Fibroblast of upper back skin (primary cell): ENCODE results near the gene KLK6.
"Not testable (repeated sequence)": the region's sequence is repeated elsewhere in the genome, so short reads cannot be mapped to it uniquely, and the experiment has no call there.

Source experiments
- DNase-seq: peaks from one replicate; pipeline ENCODE4 v3.0.0-alpha.2; 2013

The KLK6 gene

DNA sequence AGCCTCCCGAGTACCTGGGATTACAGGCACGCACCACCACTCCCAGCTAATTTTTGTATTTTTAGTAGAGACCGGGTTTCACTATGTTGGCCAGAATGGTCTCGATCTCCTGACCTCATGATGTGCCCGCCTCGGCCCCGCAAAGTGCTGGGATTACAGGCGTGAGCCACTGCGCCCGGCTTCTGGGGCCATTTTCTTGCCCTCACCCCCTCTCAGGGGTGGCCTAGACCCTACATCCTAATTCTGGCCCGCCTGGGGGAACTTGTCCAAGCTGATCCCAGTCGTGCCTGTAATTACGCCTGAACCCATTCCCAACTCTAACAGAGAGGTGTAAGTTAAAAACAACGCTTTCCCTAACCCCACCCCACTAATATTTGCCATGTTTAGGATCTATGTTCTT lies 15.0 kb upstream of the KLK6 start:
- DNase-seq, result not testable (repeated sequence)

DNA sequence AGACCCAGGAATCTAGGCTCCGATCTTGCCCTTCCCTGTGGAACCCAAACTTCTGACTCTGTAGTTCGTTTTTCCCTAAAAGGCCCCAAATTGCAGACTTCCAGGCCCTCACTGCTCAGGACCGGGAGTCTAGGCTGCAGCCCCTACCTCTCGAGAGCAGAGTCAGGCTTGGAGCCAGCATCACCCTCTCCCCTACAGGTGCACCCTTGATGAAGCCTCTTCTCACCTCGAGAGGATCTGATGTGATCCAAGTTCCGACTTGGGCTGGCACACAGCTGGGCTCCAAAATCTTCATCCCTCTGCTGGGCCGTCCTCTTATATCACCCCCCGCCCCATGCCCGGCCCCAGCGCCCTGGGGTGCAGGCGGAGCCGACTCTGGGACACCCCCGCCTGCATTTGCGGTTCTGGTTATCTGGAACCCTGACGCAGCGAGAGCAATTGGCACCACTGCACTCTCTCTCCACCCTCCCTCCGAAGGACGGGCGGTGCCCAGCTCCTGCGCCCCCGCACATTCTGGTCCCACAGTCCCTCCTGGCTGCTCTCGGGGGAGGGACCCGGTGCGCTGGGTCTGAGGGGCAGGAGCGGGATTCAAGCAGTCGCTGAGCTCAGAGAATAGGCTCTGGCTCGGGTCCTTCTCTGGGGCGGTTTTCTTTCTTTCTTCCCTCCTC lies 14.4 kb upstream of the KLK6 start, which contains the start of gene KLK7:
TSS of gene KLK7 (minus strand) at position 293 of the 668 bp plus-strand sequence. CDS start 1,518 bp downstream, outside the sequence.
- no peak for DNase-seq

- no peak for DNase-seq
Observed at GRCh38 chr19:50982186-50982585, 12.8 kb upstream of the KLK6 start.

GRCh38 chr19:50981587-50982146 lies 12.3 kb upstream of the KLK6 start:
- no peak for DNase-seq

GRCh38 chr19:50980208-50980607 lies 10.8 kb upstream of the KLK6 start:
- no peak for DNase-seq

- DNase-seq, result no peak
Observed at GRCh38 chr19:50979758-50980157, 10.4 kb upstream of the KLK6 start.

DNA sequence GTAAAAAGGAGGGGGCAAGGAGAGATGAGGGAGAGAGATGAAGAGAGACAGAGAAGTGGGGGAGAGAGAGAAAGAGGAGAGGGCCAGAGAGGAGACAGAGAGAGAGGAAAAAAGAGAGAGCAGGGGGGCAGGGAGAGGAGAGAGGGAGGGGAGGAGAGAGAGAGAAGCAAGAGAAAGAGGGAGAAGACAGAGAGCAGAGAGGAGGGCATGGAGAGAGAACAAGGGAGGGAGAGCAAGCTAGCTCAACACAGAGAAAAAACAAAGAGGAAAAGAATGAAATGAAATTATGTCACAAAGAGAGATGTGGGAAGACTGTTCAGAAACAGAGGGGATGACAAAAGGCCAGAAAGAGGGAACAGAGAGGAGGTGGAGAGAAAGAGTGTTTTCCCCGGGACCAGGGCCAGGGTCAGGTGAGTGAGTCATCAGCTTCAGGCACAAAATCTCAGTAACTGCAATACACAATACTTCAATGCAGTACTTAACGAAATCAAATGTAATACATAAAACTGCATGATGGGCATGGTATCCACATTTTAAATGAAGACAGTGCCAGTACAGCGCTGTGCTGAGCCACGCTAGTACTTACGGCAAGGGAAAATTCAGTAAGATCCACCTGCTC lies 9.5 kb upstream of the KLK6 start:
- DNase-seq, result no peak

DNA sequence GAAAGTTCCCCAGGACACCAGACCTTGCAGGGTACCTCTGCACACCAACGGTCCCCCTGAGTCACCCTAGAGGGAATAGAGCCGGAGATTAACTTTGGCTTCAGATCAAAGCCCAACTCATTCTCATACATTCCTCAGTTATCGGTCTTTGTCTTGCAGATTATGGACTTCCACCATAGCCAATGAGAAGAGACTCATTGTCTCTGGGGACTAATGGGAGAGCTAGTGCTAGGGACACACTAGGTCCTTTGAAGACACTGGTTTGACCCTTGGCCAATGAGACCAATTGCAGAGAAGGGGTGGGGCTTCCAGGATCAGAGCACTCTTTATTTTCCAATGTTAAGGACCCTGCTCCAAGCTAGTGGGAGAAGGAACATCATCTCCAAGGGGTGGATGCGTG lies 8.2 kb upstream of the KLK6 start:
- DNase-seq, result no peak

GRCh38 chr19:50975766-50976165 lies 6.4 kb upstream of the KLK6 start:
- DNase-seq, result no peak

- DNase-seq, result no peak
Observed at GRCh38 chr19:50974702-50975556, 5.5 kb upstream of the KLK6 start.

DNA sequence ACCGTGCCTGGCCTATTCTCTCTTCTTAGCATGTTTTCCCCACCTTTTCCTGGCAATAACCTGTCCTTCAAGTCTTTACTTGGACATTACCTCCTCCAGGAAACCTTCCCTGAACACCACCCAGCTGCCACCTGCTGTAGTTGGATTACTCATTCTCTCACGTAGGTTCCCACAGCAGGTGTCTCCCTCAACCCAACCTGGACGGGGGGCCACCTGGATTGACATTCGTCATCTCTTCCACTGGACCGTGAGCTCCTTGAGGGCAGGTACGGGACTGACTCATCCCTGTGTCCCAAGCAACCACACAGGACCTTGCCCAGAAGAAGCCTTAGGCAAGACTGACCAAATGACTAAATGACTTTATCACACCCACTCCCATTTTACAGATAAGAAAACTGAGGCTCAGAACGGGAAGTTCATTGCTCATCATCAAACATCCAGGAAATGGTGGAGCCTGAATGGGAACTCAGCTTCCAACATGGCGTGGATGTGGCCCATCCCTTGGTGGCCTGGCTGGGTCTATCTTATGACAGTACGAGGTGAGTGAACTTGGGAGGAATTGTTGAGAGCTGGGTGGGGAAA lies 3.5 kb upstream of the KLK6 start:
- no peak for DNase-seq

- not testable (repeated sequence) for DNase-seq
Observed at GRCh38 chr19:50969810-50970209, 419 bp upstream of the KLK6 start.

DNA sequence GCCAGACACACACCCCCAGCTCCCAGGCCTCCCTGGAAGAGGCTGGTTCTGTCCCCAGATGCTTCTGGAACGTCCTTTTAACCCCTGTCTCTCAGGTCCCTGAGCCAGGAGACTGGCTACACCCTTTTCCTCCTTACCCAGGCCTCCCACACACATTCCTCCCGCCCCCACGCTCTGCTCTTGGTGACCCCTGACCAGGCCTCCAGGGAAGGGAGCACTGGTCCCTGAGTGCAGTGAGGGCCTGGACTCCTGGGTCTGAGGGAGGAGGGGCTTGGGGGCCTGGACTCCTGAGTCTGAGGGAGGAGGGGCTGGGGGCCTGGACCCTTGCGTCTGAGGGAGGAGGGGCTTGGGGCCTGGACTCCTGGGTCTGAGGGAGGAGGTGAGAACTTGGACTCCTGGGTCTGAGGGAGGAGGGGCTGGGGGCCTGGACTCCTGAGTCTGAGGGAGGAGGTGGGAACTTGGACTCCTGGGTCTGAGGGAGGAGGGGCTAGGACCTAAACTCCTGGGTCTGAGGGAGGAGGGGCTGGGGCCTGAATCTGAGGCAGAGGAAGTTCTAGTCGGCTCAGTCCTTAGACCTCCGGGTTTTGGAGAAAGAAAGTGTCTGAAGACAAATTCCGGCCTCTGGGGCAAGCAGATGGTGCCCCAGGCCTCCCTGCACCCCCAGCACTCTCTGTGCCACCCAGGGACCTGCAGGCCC lies 527 bp downstream of the KLK6 start:
- no peak for DNase-seq

GRCh38 chr19:50967929-50968715 lies 1.3 kb downstream of the KLK6 start:
- no peak for DNase-seq

- DNase-seq, result no peak
Observed at GRCh38 chr19:50964266-50964665, 5.1 kb downstream of the KLK6 start.

DNA sequence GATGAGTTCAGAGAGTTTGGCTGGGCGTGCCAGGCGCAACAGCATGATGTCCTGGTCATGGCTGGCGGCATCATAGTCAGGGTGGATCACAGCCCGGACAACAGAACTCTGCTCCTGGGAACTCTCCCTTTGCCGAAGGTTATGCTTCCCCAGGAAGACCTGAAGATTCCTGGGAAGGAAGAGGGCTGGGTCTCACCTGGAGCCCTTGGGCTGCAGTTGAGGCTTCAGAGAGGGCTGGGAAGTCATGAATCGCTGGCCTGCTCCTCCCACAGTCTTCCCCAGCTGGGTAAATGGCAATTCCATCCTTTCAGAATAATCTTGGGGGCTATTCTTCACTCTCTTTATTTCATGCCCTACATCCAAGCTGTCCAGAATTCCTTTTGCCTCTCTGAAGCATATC lies 6.0 kb downstream of the KLK6 start:
- no peak for DNase-seq

DNA sequence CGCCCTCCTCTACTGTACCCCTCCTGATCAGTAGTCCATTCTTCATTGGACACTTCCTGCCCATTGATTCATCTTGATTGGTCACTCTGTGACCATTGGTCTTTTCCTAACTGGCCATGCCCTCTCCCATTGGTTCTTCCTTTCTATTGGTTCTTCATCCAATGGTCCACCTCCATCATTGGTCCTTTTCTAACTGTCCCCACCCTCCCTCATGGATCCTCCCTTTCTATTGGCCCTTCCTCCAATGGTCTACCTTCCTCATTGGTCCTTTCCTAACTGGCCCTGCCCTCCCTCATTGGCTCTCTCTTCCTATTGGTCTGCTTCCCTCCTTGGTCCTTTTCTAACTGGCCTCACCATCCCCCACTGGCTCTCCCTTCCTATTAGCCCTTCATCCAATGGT lies 7.1 kb downstream of the KLK6 start:
- DNase-seq, result no peak

- DNase-seq, result no peak
Observed at GRCh38 chr19:50959731-50960500, 9.5 kb downstream of the KLK6 start.

DNA sequence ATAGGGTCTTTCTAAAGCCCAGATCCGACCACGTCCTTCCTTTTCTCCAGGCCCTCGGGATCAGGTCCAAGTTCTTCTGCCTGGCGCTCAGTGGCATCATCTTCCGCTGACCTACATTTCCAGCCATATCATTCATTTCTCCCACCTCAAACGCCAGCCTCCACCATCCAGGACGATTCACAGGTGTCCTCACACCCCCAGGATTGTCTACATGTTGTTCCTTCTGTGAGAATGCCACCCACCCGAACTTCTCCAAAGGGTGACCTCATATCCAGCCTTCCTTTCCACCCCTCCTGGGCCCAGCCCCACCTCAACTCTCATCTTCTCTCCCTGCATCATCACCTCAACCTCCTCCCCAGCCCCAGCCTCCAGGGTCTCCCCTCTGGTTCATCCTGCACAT lies 11.8 kb downstream of the KLK6 start:
- DNase-seq, result no peak

- no peak for DNase-seq
Observed at GRCh38 chr19:50952910-50953309, 16.5 kb downstream of the KLK6 start, which contains the start of gene KLK5. Gene KLK5, minus strand, starts transcription at chr19:50953038. Its CDS starts 381 bp downstream, at chr19:50952657.

- no peak for DNase-seq
Observed at GRCh38 chr19:50949861-50950260, 19.5 kb downstream of the KLK6 start.
